Activated CD4-positive, alpha-beta T cell treated with anti-CD3 and anti-CD28 coated beads for 24 hours (primary cell): ENCODE measurements around the gene MED26.
"Not testable (repeated sequence)": the region's sequence is repeated elsewhere in the genome, so short reads cannot be mapped to it uniquely, and the experiment has no call there.

ENCODE experiments used
- DNase-seq, 2 donors: peaks; one replicate each; pipeline ENCODE4 v3.0.0-alpha.2; 2020; ENCODE audit warnings: low read depth in 2 of 2

The MED26 gene

GRCh38 chr19:16628183-16628983 is at the start of gene MED26:
Gene MED26 (minus strand): TSS chr19:16628204. CDS start chr19:16627943, 261 bp downstream.
- peak; percentile 93 to 95 for DNase-seq

DNA sequence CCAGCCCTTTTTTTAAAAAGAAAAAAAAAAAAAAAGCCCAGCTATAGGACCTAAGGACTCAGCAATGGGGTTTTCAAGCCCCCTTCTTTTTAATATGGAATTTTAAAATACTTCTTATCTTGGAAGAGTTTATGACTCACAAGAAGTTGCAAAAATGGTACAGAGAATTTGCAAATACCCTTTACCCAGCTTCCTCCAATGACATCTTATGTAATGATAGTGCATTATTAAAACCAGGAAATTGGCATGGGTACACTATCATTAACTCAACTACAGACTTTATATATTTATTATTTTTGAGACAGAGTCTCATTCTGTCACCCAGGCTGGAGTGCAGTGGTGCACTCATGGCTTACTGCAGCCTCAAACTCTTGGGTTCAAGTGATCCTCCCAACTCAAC is 49.1 kb upstream of the MED26 start:
- no peak for DNase-seq

DNA sequence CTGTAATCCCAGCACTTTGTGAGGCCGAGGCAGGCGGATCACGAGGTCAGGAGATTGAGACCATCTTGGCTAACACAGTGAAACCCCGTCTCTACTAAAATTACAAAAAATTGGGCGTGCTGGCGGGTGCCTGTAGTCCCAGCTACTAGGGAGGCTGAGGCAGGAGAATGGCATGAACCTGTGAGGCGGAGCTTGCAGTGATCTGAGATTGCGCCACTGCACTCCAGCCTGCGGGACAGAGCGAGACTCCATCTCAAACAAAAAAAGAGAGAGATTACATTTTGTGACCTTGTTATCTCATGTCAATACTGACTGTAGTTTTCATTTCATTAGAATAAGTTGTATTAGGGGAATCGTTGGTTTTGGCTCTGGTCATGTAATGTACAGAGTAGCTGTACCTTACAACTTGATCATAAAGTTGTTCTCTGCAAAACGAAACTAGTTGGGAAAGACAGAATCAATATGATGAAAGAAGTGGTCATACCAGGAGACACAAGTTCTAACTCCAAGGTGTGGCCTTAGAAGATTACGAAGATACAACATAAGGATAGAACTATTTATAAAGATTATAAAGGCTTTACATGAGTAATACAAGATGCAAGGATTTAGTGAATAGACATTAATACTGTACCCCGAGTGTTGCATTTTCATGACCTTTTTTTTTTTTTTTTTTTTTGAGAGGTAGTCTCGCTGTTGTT is 48.2 kb upstream of the MED26 start:
- no peak for DNase-seq

DNA sequence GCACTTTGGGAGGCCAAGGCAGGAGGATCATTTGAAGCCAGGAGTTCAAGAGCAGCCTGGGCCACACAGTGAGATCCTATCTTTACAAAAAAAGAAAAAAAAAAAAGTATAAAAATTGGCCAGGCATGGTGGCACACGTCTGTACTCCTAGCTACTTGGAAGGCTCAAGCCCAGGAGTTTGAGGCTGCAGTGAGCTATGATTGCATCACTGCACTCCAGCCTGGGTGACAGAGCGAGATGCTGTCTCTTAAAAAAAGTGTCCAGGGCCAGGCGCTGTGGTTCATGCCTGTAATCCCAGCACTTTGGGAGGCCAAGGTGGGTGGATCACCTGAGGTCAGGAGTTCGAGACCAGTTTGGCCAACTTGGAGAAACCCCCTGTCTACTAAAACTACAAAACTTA is 45.8 kb upstream of the MED26 start:
- not testable (repeated sequence) for DNase-seq

DNA sequence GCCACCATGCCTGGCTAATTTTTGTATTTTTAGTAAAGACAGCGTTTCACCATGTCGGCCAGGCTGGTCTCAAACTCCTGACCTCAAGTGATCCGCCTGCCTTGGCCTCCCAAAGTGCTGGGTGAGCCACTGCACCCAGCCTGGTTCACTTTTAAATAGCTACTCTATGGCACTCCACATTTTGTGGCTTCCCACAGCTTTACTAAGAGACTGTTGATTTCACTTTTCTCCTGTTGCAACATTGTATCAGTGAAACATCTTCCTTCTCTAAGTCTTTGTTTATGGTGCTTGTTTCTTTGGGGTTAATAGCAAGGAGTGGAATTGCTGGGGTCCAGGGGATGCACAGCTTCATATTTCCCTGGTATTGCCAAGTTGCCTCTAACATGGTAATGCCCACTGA is 45.2 kb upstream of the MED26 start:
- DNase-seq = no peak

GRCh38 chr19:16671652-16672274 is 43.8 kb upstream of the MED26 start:
- DNase-seq = no peak

- DNase-seq = no peak
Observed at GRCh38 chr19:16670291-16670690, 42.3 kb upstream of the MED26 start.

DNA sequence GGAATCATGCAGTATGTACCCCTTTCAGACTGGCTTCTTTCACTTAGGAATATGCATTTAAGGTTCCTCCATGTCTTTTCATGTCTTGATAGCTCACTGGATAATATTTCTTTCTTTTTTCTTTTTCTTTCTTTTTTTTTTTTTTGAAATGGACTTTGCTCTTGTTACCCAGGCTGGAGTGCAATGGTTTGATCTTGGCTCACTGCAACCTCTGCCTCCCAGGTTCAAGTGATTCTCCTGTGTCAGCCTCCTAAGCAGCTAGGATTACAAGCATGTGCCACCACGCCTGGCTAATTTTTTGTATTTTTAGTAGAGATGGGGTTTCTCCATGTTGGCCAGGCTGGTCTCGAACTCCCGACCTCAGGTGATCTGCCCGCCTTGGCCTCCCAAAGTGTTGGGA is 40.7 kb upstream of the MED26 start:
- not testable (repeated sequence) for DNase-seq

- DNase-seq = no peak
Observed at GRCh38 chr19:16668176-16668575, 40.2 kb upstream of the MED26 start.

DNA sequence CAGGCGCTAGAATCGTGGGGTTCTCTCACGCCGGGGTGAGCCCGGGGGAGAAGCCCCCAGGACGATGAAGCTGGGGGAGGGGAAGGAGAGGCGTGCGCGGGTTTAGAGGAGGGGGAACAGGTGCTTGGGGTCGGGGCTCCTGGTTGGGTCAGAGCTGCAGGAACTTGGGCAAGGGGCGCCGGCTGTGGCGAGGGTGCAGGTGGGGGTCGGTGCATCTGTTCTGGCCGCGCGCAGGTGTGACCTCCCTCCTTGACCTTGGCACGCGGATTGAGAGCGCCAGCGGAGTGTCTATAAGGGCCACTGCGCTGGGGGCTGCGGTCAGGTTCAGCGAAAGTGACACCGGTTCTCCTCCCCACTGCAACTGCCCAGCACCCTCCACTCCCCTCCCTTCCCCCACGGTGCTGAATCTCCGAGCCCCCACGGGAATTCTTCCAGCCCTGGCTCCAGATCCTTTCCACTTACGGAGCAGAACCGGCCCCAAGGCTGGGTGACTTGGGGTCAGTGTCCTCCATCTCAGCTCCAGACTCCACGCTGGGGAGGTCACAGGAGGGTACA is 33.6 kb upstream of the MED26 start:
- no peak for DNase-seq

DNA sequence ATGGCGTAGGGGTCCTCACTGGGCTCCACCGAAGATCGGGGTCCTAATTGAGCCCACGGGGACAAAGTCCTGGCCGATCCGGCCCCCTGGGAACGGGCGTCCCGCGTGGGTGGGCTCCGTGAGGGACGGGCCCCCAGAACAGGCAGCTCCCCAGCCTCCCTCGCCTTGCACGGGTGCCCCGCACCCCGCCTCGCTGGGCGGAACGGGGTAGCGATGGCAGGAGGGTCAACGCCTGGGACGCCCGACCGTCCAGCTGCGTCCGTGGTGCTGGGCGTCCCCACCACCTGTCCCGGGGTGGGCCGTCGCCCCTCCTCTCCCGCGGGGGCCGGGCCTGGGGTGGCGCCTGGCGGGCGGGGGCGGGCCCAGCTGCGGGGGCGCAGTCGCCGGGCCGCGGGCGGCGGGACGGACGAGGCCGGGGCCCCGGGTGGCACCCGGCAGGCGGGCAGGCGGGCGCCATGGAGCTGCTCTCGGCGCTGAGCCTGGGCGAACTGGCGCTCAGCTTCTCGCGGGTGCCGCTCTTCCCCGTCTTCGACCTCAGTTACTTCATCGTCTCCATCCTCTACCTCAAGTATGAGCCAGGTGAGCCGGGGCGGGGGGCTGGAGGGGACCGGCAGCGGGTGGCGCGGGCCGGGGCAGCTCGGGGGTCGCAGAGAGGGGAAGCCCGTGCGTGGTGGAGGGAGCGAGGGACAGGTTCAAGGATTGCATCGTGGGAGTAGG is 32.9 kb upstream of the MED26 start, which contains the start of gene TMEM38A:
Gene TMEM38A, plus strand, starts transcription at position 377 of the 717 bp plus-strand sequence. Its CDS starts 79 bp downstream, at position 456.
- no peak for DNase-seq

DNA sequence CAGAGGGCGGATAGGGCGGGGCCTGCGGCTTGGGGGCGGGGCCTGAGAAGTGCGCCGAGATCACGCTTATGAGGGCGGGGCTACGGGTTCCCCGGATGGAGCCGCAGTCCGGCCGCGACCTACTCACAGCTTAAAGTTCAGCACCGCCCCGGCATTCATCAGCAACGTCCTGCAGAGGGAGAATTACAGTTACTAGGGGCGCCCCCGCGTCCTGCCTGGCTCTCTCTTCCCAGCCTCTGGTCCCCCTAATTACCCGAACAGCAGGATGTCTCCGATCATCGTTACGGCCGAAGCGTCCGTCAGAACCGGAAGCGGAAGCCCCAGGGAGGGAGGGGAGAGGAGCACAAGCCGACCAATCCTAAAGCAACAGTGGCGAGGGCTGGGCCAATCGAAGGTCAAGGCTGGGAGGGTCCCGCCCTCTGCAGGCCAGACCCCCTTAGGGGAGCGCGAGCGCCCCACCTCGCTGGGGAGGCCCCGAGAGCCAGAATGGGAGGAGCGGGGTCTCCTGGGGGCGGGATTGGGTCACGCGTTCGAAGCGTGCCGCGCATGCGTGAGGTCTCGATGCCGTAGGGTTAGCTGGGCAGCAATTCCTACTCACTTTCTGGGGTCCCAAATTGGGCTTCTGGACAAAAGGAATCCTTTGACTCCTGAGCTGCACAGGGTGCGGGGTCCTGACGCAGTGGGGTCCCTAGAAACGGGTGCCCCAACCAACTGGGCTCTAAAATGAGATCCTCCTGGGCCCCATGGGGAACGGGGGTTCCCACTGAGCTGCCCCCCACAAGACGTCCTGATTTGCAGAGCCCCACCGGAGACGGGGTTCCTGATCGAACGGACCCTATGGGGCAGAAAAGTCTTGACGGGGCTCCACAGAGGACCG is 32.1 kb upstream of the MED26 start, which contains the start of gene SMIM7:
Gene SMIM7, minus strand, starts transcription at position 313 of the 877 bp plus-strand sequence. Its CDS starts 34 bp downstream, at position 279.
- DNase-seq = peak; percentile 95 to 97

- no peak for DNase-seq
Observed at GRCh38 chr19:16659464-16659831, 31.4 kb upstream of the MED26 start.

- DNase-seq = no peak
Observed at GRCh38 chr19:16657384-16657783, 29.4 kb upstream of the MED26 start.

DNA sequence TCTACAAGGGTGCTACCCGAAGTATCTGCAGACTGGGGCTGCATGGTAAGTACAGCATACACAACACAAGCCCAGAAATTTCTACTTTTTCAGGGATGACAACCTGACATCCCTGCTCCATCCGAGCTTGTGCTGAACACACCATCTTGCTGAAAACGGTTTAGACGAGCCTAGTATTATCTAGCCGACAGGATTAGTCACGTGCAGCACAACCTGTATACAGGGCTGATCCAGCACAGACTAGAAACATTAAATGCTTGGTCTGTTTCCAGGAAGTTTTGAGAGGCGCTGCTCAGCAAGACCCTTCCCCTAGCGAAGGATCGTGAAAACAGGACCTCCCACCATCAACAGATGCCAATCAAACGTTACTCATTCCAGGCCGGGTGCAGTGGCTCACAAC is 27.7 kb upstream of the MED26 start:
- no peak for DNase-seq

DNA sequence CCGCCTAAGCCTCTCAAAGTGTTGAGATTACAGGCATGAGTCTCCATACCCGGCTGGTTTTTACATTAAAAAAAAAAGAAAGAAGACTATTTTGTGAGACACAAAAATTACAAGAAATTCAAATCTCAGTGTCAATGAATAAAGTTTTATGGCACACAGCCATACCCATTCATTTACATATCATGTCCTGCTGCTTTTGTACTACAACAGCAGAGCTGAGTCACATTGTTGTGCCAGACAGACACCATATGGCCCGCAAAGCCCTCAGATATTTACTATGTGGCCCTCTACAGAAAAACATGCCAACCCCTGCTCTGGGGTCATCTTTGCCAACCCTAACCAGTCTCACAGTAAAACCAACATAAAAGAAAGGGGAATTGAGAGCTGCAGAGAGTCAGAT is 26.6 kb upstream of the MED26 start:
- DNase-seq = no peak

- DNase-seq = no peak
Observed at GRCh38 chr19:16654140-16654539, 26.1 kb upstream of the MED26 start.

DNA sequence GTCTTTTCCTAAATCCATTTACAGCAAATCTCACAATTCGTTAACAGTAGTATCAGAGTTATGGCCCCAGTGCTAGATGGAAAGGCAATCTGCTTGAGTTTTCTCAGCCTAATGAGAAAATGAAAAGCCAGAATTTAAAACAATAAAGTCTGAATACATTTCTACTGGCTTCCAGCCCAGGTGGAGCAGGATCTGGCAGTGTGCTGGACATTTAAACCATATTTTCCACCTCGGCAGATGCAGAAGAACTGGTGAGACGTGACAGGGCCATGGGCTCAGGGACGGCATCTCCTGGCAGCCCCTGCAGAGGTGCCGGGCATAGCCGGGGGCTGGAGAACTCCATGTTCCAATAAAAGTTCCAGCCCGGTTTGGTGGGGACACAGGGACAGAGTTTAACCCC is 24.9 kb upstream of the MED26 start:
- DNase-seq = no peak

DNA sequence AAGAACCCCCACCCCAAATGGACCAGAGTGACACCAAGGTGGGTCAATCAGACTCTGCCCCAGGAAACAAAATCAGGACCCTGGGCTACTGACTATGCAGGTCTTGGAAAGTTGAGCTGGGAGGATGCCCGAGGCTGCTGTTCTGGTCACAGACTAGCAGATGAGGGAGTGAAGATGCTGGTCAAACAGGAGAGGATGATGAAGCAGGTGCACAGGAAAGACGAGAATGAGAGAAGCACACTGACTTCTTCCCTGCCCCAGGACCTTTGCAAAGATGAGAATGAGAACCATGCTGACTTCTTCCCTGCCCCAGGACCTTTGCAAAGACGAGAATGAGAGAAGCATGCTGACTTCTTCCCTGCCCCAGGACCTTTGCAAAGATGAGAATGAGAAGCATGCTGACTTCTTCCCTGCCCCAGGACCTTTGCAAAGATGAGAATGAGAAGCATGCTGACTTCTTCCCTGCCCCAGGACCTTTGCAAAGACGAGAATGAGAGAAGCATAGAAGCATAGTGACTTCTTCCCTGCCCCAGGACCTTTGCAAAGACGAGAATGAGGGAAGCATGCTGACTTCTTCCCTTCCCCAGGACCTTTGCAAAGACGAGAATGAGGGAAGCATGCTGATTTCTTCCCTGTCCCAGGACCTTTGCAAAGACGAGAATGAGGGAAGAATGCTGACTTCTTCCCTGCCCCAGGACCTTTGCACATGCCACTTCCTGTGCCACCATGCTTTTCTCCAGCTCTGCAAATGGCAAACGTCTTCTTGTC is 23.6 kb upstream of the MED26 start:
- not testable (repeated sequence) for DNase-seq

DNA sequence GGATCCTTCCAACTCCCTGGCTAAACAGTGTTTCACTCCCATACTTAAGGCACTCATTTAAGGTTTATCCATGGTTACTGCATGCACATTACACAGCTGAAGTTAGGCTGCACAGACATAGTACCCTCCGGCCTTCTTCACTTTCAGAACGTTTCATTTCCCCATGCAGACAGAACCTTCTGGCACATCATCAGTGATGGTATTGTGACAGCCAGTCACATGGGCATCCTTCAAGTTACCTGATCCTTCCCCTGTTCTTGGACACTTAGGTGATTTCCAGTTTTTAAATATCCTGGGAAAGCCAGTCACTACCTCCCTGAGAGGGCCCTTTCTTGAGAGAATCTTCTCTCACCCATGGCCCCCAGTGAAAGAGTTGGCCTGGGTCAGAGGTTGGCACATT is 22.8 kb upstream of the MED26 start:
- no peak for DNase-seq
